Effector memory CD4-positive, alpha-beta T cell (primary cell): ENCODE measurements around the gene RFC1.
"Not testable (repeated sequence)": the region's sequence is repeated elsewhere in the genome, so short reads cannot be mapped to it uniquely, and the experiment has no call there.

Experiments used
- DNase-seq, 3 donors: peaks; one replicate each; pipeline ENCODE4 v3.0.0-alpha.2; 2020
- H3K27ac ChIP-seq: 2 replicates; pipeline ENCODE4 v1.7.0; 2013; ENCODE audit warnings: mild to moderate bottlenecking, low read length, moderate library complexity; ENCODE audit not compliant: insufficient read depth, poor library complexity, severe bottlenecking
- H3K27me3 ChIP-seq: replicated peaks from 2 replicates; pipeline ENCODE4 v1.7.0; 2013; ENCODE audit warnings: mild to moderate bottlenecking, low read length; ENCODE audit not compliant: insufficient read depth, control insufficient read depth, poor library complexity, severe bottlenecking
- H3K36me3 ChIP-seq: 2 replicates; pipeline ENCODE4 v1.7.0; 2013; ENCODE audit warnings: mild to moderate bottlenecking, low read length, moderate library complexity; ENCODE audit not compliant: control insufficient read depth, insufficient read depth
- H3K4me1 ChIP-seq: 2 replicates; pipeline ENCODE4 v1.7.0; 2013; ENCODE audit warnings: low read length, mild to moderate bottlenecking; ENCODE audit not compliant: control insufficient read depth, insufficient read depth, poor library complexity, severe bottlenecking
- H3K4me3 ChIP-seq: 2 replicates; pipeline ENCODE4 v1.7.0; 2013; ENCODE audit warnings: low read length, low read depth, mild to moderate bottlenecking; ENCODE audit not compliant: insufficient read depth, poor library complexity, severe bottlenecking
- H3K9me3 ChIP-seq: 2 replicates; pipeline ENCODE4 v1.7.0; 2013; ENCODE audit warnings: mild to moderate bottlenecking, low read length, moderate library complexity; ENCODE audit not compliant: control insufficient read depth

RFC1 gene

GRCh38 chr4:39357002-39357401, 9.2 kb downstream of the RFC1 start:
- H3K36me3 ChIP-seq = no peaks in the 10 kb centered on the region
- H3K9me3 ChIP-seq = no peaks in the 10 kb centered on the region
- DNase-seq = no peak
- H3K4me3 ChIP-seq = no peak overlapping the region
- peaks cover 4% of the 10 kb centered on the region for H3K4me1 ChIP-seq
- H3K27me3 ChIP-seq = no peaks in the 10 kb centered on the region
- no peak overlapping the region for H3K27ac ChIP-seq

- peak overlapping the region; percentile 51 for H3K4me3 ChIP-seq
- H3K4me1 ChIP-seq = peaks cover 4% of the 10 kb centered on the region
- DNase-seq = no peak
- no peaks in the 10 kb centered on the region for H3K9me3 ChIP-seq
- H3K36me3 ChIP-seq = peaks cover 12% of the 10 kb centered on the region
- H3K27me3 ChIP-seq = no peaks in the 10 kb centered on the region
- peak overlapping the region; percentile 82 for H3K27ac ChIP-seq
Observed at GRCh38 chr4:39354254-39354552, 12.0 kb downstream of the RFC1 start.

DNA sequence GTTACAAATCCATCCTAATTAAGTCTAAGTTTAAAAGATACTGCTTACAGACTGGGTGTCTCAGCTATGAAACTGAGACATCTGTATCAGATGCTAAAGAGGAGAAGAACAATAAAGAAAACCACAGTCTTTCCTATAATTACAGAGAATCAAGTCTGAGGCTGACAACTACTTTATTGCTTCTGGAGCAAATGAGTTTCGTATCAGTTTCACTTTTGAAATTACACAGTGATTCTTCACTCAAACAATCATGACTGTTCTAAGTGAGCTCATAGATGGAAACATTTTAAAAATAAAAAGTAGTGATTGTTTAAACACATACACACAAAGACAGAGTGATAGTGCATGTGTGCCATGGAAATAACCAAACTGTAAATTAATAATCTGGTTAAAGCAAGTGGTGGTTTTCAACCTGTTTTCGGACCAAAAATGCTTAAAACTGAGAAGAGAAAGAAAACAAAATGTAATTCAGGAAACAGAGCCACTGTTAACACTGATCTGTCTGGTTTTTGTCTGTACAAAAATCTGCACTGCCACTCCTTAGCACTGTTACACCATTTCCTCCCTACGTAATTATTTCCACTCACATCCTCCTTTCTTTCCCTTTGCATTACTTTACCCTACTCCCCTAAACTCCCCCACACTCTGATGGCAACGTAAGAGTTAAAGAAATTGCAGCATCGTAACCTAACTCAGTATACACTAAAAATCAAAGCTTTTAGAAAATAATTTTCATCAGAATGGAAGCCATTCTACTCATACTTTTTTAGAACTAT, 12.5 kb downstream of the RFC1 start:
- Histone ChIP-seq H3K27ac (peak overlapping the region; percentile 82), H3K9me3 (no peaks in the 10 kb centered on the region), H3K27me3 (no peaks in the 10 kb centered on the region), H3K4me1 (peaks cover 4% of the 10 kb centered on the region), H3K36me3 (peaks cover 14% of the 10 kb centered on the region), H3K4me3 (peak overlapping the region; percentile 51)
- no peak for DNase-seq

DNA sequence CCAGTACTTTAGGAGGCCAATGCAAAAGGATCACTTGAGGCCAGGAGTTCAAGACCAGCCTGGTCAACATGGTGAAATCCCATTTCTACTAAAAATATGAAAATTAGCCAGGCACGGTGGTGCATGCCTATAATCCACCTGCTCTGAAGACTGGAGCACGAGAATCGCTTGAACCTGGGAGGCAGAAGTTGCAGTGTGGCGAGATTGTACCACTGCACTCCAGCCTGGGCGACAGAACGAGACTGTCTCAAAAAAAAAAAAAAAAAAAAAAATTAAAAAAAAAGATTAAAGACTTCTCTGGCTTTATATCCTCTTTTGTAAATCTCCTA, 13.0 kb downstream of the RFC1 start:
- peak; percentile 1 to 15 (median 10) for DNase-seq
- H3K4me1 ChIP-seq, H3K9me3 ChIP-seq, H3K27me3 ChIP-seq: not testable (repeated sequence)
- peak overlapping the region; percentile 82 for H3K27ac ChIP-seq
- H3K4me3 ChIP-seq = peak overlapping the region; percentile 51
- H3K36me3 ChIP-seq = peaks cover 14% of the 10 kb centered on the region

DNA sequence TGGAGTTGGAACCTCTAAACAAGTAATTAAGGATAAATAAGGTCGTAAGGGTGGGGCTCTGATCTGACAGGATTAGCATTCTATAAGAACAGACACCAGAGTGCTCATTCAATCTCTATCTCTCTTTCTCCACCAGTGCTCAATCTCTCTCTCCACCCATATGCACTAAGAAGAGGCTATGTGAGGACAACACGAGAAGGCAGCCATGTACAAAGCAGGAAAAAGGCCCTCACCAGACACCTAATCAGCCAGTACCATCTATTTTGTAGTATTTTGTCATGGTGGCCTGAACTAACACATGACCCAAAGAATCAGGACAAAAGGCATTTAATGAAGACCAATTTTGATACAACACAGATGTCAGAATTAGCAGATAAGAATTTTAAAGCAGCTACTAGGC, 16.8 kb downstream of the RFC1 start:
- H3K27ac ChIP-seq = no peak overlapping the region
- H3K4me3 ChIP-seq = no peak overlapping the region
- no peak for DNase-seq

GRCh38 chr4:39348371-39349315, 17.5 kb downstream of the RFC1 start:
- H3K27ac ChIP-seq = no peak overlapping the region
- H3K9me3 ChIP-seq = no peaks in the 10 kb centered on the region
- H3K36me3 ChIP-seq = peaks cover 19% of the 10 kb centered on the region
- DNase-seq = no peak
- H3K27me3 ChIP-seq = no peaks in the 10 kb centered on the region
- H3K4me1 ChIP-seq = peaks cover 4% of the 10 kb centered on the region
- H3K4me3 ChIP-seq = no peak overlapping the region

More for the DNA sequence above, 16.8 kb downstream of the RFC1 start:
- Histone ChIP-seq H3K9me3 (no peaks in the 10 kb centered on the region), H3K27me3 (no peaks in the 10 kb centered on the region), H3K4me1 (peaks cover 4% of the 10 kb centered on the region), H3K36me3 (peaks cover 18% of the 10 kb centered on the region)

- no peak overlapping the region for H3K27ac ChIP-seq
- no peaks in the 10 kb centered on the region for H3K27me3 ChIP-seq
- peaks cover 32% of the 10 kb centered on the region for H3K36me3 ChIP-seq
- H3K9me3 ChIP-seq = no peaks in the 10 kb centered on the region
- no peaks in the 10 kb centered on the region for H3K4me1 ChIP-seq
- H3K4me3 ChIP-seq = no peak overlapping the region
- DNase-seq = no peak
Observed at GRCh38 chr4:39346856-39347519, 19.2 kb downstream of the RFC1 start.

DNA sequence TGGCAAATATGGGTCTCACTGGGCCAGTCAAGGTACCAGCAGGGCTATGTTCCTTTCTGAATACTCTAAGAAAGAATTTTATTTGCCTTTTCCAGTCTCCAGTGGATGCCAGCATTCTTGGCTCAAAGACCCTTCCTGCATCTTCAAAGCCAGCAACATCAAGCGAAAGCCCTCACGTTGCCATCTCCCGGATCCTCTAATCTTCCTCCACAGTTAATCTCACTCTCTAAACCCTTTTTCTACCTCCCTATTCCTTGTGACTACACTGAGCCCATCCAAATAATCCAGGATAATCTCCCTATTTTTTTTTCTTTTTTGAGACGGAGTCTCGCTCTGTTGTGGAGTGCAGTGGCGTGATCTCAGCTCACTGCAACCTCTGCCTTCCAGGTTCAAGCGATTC, 23.4 kb downstream of the RFC1 start:
- Histone ChIP-seq H3K36me3 (peaks cover 25% of the 10 kb centered on the region), H3K27ac (no peak overlapping the region), H3K9me3 (no peaks in the 10 kb centered on the region), H3K4me1 (no peaks in the 10 kb centered on the region), H3K4me3 (no peak overlapping the region), H3K27me3 (no peaks in the 10 kb centered on the region)
- DNase-seq = no peak

DNA sequence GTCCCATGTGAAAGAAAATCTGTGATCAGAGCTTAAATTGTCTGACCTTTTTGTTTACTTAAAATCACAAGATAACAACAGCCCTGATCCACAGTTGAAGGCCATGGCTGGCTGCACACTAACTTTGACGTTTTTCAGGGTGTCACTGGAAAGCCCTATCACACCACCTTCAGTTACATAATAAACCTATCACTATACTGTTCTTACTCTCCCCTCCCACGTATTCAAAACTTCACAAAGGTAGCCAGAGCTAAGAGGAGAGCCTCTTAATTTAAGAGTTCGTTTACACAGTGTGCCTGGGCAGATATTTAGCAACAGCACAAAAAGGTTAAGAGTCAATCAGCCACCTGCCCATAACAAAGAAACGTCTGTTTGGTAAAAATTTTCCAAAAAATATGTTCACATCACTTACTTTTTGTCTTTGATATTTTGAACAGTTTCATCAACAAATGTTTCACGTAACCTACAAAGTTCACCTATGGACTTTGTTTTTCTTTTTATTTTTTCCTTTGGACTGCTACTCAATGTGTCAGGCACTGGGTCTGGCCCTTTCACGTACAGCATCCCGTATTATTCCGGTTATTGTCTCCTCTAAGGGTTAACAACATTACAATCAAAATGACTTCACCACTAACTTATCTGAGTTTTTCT, 25.0 kb downstream of the RFC1 start:
- DNase-seq = no peak
- no peaks in the 10 kb centered on the region for H3K9me3 ChIP-seq
- peaks cover 25% of the 10 kb centered on the region for H3K36me3 ChIP-seq
- H3K4me1 ChIP-seq = no peaks in the 10 kb centered on the region
- H3K27ac ChIP-seq = no peak overlapping the region
- H3K27me3 ChIP-seq = no peaks in the 10 kb centered on the region
- no peak overlapping the region for H3K4me3 ChIP-seq
